Thoracic aorta (tissue), 2 donors: ENCODE data around the gene GUCA1A. TPM values are rescaled to one million over a fixed set of nuclear protein-coding genes. Genes with fewer than 3 reads are reported as not detected.

ENCODE experiments used
- ATAC-seq: fragments of 150-250 bp; one replicate; pipeline ENCODE4 v1.8.0; 2017; ENCODE audit warnings: low read depth; ENCODE audit not compliant: insufficient number of reproducible peaks, low FRiP score
- DNase-seq: peaks from one replicate; pipeline ENCODE4 v3.0.0-alpha.2; 2020; ENCODE audit warnings: low spot score
- H3K27ac ChIP-seq, 2 donors: fragments of 200-600 bp; sonication (generic); 1 replicate in 1 of 2; 2 replicates in 1 of 2; pipeline ENCODE4 v1.5.1; 2016; ENCODE audit warnings: mild to moderate bottlenecking in 2 of 2, moderate library complexity in 2 of 2
- H3K27me3 ChIP-seq: fragments of 200-600 bp; sonication (generic); replicated peaks from 2 replicates; pipeline ENCODE4 v1.6.0; 2016; ENCODE audit warnings: mild to moderate bottlenecking; ENCODE audit not compliant: insufficient read depth
- H3K36me3 ChIP-seq: fragments of 200-600 bp; sonication (generic); one replicate; pipeline ENCODE4 v1.5.1; 2016
- H3K4me1 ChIP-seq, 2 donors: fragments of 200-600 bp; sonication (generic); 1 replicate in 1 of 2; 2 replicates in 1 of 2; pipeline versions ENCODE4 v1.5.1 to v1.6.0; 2016; ENCODE audit warnings: low read depth in 2 of 2, mild to moderate bottlenecking in 1 of 2; ENCODE audit not compliant: control insufficient read depth in 1 of 2
- H3K4me3 ChIP-seq: fragments of 200-600 bp; sonication (generic); 2 replicates; pipeline ENCODE4 v1.5.1; 2016; ENCODE audit warnings: mild to moderate bottlenecking
- H3K9me3 ChIP-seq: fragments of 200-600 bp; sonication (generic); 2 replicates; pipeline ENCODE4 v1.5.1; 2016
- total RNA-seq, 2 donors: library from RNA; depleted of rRNA; stranded (reverse); fragments of >200 nt; gene quantifications; one replicate each; pipeline versions ENCODE4 v1.1.0 to v1.2.3, GENCODE V29; 2016
- TF ChIP-seq, protein P1 (sequence below): fragments of 200-600 bp; sonication (generic); IDR thresholded peaks from one replicate; pipeline ENCODE4 v1.5.1; 2019; ENCODE audit warnings: antibody characterized with exemption

Gene GUCA1A
- total RNA-seq, 2 donors from 2014 or later: not detected

DNA sequence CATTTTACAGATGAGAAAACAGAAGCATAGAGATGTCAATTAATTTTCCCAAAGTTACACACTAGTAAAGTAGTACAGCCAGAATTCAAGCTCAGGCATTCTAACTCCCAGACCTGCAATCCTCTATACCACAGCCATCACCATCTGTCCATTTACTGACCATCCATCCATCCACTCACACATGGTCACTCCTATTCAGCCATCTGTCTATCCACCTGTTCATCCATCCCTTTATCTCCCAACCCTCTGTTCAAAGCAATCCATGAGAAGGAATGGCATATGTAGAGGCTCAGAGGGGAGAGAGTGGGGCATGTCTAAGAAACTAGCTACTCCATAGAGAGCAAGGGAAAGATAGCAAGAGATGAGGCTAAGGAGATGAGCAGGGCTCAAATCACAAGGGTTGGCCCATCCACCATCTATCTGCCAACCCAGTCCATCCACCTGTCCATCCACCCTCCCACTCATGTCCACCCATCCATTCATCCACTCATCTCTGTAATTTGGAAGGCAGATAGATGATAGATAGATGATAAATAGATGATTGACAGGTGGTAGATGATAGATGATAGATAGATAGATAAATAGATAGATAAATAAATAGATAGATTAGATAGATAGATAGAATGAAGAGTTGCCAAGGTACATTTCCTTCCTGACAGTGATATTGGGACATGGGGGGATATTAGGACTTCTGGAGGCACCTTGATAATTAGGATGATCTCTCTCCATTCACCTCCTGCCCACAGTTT, 18.5 kb upstream of the GUCA1A start:
- DNase-seq (no peak), ATAC-seq (no peak)
- H3K4me1 ChIP-seq: no peaks in the 10 kb centered on the region
- TF ChIP-seq, protein P1, sequence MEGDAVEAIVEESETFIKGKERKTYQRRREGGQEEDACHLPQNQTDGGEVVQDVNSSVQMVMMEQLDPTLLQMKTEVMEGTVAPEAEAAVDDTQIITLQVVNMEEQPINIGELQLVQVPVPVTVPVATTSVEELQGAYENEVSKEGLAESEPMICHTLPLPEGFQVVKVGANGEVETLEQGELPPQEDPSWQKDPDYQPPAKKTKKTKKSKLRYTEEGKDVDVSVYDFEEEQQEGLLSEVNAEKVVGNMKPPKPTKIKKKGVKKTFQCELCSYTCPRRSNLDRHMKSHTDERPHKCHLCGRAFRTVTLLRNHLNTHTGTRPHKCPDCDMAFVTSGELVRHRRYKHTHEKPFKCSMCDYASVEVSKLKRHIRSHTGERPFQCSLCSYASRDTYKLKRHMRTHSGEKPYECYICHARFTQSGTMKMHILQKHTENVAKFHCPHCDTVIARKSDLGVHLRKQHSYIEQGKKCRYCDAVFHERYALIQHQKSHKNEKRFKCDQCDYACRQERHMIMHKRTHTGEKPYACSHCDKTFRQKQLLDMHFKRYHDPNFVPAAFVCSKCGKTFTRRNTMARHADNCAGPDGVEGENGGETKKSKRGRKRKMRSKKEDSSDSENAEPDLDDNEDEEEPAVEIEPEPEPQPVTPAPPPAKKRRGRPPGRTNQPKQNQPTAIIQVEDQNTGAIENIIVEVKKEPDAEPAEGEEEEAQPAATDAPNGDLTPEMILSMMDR: no peak
- no peaks in the 10 kb centered on the region for H3K27me3 ChIP-seq
- H3K4me3 ChIP-seq: no peak overlapping the region
- H3K9me3 ChIP-seq: no peaks in the 10 kb centered on the region
- no peak overlapping the region for H3K27ac ChIP-seq
- H3K36me3 ChIP-seq: no peaks in the 10 kb centered on the region

DNA sequence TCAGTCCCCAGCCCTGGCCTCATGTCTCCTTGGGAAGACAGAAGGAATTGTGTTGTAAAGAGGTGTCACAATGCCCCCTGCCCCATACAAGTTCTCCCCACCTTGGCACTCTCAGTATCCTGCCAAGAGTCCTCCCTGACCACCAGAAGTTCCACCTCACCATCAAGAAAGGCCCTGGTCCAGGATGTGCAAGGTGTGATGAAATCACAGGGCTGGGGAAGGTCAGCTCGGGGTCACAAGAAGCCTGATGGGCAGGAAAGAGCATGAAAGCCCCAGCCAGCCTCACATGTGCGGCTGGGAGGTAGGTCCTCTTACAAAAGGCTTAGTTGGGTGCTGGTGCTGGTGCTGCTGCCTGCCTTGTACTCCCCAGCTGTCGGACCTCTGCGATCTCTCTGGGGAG, 17.9 kb upstream of the GUCA1A start:
- Histone ChIP-seq H3K27ac (no peak overlapping the region), H3K9me3 (no peaks in the 10 kb centered on the region), H3K4me3 (no peak overlapping the region), H3K36me3 (no peaks in the 10 kb centered on the region), H3K4me1 (no peaks in the 10 kb centered on the region), H3K27me3 (no peaks in the 10 kb centered on the region)
- TF ChIP-seq, protein P1: no peak
- DNase-seq (no peak), ATAC-seq (no peak)

DNA sequence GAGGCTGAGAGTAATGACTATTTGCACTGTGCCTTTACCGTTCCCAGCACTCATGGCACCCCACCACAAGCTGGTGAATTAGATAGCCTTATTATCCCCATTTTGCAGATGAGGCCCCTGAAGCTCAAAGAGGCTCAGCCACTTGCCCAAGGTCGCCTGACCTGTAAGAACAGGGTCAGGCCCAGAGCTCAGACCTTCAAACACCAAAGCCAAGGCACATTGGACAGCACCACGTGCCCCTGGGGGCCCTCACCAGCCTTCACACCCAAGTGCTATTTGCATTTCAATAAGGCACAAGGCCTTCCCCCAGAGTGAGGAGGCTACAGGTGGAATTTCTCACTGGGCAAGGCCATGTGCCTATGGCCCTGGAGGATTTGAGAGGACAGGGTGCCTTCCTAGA, 16.5 kb upstream of the GUCA1A start:
- no peaks in the 10 kb centered on the region for H3K27me3 ChIP-seq
- TF ChIP-seq, protein P1: no peak
- no peak overlapping the region for H3K27ac ChIP-seq
- no peaks in the 10 kb centered on the region for H3K9me3 ChIP-seq
- H3K4me3 ChIP-seq: no peak overlapping the region
- ATAC-seq: no peak
- DNase-seq: no peak
- H3K4me1 ChIP-seq: no peaks in the 10 kb centered on the region
- H3K36me3 ChIP-seq: no peaks in the 10 kb centered on the region

DNA sequence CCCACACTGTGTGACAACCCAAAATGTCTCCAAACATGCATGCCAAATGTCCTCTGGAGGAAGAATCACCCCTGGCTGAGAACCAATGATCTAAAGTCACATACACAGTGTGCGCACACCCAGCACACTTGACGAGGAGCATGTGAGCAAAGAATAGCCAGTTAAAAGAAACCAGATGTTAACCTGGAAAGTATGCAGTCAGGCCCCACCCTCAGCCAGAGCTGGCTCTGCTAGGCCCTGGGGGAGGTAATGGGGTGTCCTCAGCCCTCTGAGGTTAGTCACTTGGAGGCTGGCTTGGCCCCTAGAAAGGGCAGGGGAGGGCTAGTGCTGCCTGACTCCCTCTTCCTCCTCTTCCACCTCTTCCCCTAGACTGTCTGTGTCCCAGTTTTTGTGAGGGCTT, 15.2 kb upstream of the GUCA1A start:
- ATAC-seq: no peak
- TF ChIP-seq, protein P1: no peak
- Histone ChIP-seq H3K27me3 (no peaks in the 10 kb centered on the region), H3K4me1 (no peaks in the 10 kb centered on the region), H3K9me3 (no peaks in the 10 kb centered on the region), H3K27ac (no peak overlapping the region), H3K36me3 (no peaks in the 10 kb centered on the region), H3K4me3 (no peak overlapping the region)
- no peak for DNase-seq

DNA sequence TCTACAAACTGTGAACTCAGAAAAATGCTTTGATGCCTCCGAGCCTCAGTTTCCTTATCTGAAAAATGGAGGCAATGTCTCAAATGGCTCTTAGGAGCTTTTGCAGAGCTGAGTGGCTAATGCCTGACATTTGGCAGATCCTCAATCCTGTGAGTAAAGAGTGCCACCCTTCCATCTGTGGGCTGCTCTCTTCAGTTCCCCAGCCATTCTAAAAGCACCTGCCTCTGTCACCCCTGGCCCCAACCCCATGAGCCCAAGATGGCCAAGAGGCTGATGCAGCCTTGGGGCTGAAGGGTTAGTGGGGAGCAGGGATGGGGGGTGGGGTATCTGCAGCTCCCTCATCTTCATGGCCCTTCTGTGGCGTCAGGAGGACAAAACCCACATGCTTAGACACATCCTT, 14.5 kb upstream of the GUCA1A start:
- no peak overlapping the region for H3K27ac ChIP-seq
- ATAC-seq (no peak), DNase-seq (no peak)
- no peaks in the 10 kb centered on the region for H3K9me3 ChIP-seq
- H3K4me1 ChIP-seq: no peaks in the 10 kb centered on the region
- no peaks in the 10 kb centered on the region for H3K27me3 ChIP-seq
- TF ChIP-seq, protein P1: no peak
- no peaks in the 10 kb centered on the region for H3K36me3 ChIP-seq
- H3K4me3 ChIP-seq: no peak overlapping the region
